Measurements from ENCODE around the gene IPO9.
"Not testable (repeated sequence)": the region's sequence is repeated elsewhere in the genome, so short reads cannot be mapped to it uniquely, and the experiment has no call there.

The IPO9 gene

DNA sequence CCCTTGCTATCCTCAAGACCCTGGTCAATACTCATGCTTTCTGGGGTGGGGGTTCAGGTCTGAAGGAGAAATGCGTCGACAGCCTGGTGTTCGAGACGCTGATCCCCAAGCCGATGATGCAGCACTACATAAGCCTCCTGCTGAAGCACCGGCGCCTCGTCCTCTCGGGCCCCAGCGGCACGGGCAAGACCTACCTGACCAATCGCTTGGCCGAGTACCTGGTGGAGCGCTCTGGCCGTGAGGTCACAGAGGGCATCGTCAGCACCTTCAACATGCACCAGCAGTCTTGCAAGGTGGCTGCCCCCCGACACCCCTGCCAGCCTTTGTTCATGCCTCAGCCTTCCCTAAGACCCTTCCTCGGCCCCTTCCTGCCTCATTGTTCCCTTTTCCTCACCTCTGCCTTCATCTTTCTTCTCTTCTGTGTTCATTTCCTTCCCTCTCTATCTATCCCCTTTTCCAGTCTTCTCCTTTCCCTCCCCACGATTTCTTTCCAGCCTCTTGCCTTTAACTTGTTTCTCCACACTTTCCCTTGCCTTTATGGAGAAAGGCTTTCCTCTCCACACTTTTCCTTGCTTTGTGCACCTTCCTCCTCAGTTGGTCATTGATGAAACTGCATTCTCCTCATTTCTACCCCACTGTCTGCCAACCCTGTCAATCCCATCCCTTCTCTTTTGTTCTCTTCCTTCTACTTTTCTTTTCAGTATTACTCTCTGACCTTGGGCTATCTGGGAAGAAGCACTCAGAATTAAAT lies 18.3 kb upstream of the IPO9 start:
- DNase-seq = no peak

DNA sequence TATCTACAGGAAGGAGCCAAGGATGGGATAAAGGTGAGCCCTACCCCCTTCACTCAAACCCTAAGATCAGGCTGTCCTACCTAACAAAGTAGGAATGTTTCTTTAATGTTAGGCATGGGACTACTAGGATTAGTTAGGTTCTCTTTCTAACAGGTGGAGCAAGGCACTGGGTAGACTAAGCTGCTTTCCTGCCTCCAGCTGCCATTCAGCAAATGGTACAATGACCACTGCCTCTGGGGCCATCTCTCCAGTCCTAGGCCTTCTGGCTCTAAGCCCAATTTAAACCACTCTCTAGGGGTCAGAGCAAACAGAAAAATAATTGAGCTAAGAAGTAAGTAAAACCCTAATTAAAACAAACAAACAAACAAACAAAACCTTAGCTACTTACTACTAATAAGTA lies 15.7 kb upstream of the IPO9 start:
- no peak for DNase-seq

DNA sequence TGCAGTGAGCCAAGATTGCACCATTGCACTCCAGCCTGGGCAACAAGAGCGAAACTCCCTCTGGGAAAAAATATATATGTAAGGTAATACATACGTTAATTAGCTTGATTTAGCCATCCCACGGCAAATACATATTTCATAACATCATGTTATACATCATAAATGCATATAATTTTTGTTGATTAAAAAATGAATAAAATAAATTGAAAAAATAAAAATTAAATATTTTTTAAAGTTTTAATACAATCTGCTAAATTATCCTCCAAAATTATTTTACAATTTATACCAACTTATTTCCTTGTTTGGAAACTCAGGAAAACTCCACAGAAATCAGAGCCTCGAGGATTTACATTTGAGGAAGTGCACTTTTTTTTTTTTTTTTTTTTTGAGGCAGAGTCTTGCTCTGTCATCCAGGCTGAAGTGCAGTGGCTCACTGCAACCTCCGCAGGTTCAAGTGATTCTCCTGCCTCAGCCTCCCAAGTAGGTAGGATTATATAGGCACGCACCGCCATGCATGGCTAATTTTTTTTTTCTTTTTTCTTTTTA lies 12.6 kb upstream of the IPO9 start:
- DNase-seq = no peak

DNA sequence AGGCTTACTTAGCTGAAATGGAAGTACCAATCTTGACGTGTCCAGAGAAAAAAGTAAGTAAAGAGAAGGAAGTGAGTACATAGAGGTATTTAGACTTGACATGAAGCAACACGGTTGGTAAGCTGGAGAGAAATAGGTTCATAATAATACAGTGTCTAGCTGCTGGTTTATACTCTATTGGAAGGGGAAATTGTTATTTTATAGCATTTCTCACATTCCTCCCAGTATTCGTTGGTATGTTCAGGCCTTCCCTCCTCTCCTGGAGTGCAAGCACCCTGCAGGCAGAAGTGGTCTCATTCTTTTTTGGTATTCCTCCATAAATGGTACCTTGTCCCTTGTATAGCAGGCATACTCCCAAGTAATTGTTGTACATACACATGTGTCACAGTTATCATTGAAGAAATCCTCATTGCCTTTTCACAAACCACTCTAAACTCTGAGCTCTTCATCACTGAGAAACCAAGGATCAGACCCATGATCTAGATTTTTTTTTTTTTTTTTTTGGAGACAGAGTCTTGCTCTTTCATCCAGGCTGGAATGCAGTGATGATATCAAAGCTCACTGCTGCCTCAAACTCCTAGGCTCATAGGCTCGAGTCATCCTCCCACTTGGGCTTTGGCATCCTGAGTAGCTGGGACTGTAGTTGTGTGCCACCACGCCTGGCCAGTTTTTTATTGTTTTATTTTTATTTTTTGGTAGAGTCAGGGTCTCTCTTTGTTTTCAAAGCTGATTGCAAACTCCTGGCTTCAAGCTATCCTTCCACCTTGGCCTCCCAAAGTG lies 9.8 kb upstream of the IPO9 start:
- DNase-seq = no peak

DNA sequence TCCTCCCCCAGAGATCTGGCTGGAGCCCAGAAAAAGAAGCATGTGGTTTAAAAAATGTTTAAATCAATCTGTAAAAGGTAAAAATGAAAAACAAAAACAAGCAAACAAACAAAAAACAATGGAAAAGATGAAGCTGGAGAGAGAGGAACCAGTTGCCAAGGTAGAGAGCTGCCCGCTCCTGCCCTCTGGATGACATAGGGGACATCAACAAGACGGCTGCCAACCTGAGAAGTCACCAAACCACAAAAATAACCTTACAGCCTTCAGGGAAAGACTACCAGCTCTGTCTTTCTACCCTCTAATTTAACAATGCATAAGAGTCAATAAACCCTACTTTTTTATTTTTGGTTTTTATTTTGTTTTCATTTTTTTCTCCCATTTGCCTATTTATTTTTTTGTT lies 8.5 kb upstream of the IPO9 start:
- DNase-seq = no peak

DNA sequence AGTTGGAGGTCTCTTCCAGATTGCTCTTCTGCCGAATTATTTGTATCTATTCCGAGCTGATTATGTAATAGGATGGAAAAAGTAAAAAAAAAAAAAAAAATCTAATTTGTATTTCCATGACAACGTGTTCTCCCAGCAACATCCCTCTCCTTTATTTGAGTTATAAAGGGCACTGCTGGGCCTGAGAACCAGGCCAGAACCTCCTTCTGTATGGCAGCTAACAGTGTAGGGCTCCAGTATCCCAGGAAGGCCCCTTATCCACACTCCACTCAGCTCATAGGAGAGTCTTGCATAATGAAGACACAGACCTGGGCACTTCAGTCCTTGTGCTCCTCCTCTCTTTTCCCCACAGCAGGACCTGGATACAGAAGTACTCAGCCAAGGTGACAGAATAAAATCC lies 3.7 kb upstream of the IPO9 start:
- no peak for DNase-seq

DNA sequence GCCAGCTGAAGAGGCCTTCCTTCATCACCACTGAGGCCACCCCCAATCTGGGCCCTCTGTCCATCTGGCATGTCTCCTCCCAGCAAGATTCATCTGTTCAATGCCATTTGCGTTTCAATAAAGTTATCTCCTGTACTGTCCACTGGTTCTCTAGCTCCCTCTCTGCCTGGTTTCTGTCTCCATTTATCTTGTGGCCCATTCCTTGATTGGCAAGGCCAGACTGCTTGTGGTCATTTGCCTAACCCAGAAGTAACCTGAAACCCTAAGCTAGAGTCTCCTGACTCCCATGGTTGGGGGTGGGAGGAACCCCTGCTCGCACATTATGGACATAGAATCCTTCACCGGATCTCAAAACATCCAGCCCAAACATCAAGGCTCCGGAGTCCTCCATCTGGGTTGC lies 2.1 kb upstream of the IPO9 start:
- no peak for DNase-seq

DNA sequence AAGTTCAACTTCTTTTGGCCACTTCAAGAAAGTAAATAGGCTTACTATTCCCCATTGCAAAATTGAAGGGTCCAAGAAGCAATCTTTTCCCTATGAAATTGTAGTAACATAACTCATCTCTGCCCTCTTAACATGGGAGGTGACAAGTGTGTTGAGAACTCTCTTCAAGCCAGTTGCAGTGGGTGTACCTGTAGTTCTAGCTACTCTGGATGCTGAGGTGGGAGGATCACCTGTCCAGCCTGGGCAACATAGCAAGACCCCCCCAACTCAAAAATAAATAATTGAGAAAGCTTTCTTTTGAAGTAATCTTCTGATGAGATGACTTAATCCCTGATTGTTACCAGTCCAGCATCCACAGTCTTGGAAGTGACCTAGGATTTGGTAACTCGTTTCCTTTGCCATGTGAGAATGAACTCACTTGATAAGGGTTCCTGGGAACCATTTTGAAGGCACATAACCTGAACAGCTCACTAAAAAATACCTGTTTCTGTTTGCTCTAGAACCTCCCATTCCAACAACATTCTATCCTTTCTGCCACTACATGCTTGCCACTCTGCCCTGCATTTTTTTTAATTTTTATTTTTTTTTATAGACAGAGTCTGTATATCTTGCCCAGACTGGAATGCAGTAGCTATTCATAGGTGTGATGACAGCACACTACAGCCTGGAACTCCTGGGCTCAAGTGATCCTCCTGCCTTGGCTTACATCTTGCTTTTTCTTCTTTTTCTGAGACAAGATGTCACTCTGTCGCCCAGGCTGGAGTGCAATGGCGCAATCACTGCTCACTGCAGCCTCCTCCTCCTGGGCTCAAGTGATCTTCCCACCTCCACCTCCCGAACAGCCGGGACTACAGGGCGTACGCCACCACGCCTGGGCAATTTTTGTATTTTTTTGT lies 1.4 kb upstream of the IPO9 start:
- DNase-seq = no peak

DNA sequence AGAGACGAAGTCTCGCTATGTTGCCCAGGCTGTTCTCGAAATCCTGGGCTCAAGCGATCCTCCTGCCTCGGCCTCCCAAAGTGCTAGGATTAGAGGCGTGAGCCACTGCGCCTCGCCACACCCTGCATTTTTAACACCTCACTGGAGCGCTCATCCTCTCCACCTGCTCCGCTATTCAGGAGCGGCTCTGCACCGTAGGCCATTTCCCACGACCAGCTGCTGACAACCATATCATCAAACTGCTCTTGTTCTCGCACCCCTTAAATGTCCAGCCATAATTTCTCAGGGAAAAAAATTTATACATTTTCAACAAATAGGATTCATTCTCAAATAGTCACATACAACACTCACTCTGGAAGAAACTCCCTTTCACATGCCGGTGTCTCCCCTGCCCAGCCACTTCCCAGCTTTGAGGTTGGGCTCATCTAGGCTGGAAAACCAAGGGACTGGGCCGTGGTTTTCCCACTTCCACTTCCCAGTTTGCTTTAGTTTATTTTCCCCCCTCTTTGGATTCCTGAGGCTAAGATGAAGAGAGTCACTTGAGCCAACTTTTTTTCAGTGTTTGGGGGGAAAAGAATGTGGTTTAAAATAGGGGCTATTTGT lies 639 bp upstream of the IPO9 start:
- DNase-seq = no peak

DNA sequence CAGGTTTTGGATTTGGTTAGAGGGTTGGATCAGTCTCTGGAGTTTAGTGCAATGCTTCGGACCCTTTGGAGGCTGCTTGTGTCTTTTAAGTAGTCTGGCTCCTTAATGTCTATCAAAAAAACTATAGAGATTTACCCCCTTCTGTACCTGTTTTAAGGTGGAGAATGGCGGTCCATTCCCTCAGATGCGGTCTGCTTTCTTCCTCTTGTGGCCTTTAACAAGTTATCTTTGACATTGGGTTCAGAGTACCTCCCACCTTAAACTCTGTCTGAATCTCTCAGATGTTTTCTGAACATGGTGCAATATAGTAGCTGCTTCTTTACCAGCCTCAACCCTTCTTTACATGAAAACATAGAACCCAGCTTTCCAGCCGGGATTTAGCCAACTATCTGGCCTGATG lies 2.4 kb downstream of the IPO9 start:
- no peak for DNase-seq

DNA sequence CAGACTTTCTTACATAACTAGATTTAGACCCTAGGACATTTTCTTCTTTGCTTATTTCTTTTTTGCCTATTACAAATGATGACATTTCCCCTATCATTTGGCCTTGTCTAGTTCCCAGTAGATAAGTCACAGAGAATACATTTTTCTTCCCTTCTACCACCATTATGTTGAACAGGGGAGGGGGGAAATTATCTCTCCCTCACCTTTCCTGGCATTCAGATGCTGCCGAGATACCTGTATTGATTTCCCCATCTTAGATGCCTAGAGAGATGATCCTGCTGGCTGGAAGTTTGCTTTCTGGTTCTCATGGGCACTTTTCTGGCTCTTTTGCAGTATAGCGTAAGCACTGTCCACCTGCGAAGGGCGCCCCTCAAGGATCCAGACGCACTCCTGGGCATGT lies 5.7 kb downstream of the IPO9 start:
- DNase-seq = no peak

DNA sequence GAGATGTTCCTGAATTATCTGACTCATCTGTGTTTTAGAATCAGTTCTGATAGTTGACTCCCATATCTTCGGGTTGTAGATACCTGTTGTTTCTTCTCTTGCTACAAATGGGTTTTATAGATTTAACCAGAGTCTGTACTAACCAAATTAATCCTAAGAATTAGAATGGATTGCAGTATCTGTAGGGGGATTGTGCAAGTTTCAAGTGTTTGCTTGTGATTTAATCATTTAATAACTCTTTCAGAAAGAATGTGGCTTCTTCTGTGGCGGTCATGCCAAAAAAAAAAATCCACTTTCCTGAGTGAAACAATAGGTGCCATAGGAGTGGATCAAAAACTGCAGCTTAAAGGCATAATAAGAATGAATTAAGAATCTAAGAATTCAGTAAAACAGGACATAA lies 9.4 kb downstream of the IPO9 start:
- no peak for DNase-seq

DNA sequence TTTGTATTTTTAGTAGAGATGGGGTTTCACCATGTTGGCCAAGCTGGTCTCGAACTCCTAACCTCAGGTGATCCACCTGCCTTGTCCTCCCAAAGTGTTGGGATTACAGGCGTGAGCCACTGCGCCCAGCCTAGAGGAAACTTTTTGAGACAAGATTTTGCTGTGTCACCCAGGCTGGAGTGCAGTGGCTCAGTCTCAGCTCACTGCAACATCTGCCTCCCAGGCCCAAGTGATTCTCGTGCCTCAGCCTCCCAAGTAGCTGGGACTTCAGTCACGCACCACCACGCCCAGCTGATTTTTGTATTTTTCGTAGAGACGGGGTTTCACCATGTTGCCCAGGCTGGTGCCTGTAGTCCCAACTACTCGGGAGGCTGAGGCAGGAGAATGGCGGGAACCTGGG lies 10.1 kb downstream of the IPO9 start:
- not testable (repeated sequence) for DNase-seq

DNA sequence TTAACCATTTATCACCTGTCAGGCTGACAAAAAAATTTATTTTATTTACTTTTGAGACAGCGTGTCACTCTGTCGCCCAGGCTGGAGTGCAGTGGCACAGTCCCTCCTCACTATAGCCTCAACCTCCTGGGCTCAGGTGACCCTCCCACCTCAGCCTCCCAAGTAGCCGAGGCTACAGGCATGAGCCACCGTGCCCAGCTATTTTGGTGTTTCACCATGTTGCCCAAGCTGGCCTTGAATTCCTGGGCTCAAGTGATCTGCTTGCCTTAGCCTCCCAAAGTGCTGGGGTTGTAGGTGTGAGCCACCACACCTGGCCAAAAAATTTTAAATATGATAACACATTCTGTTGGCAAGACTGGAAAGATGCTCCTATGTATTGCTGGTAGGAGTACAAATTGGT lies 11.1 kb downstream of the IPO9 start:
- DNase-seq = no peak

DNA sequence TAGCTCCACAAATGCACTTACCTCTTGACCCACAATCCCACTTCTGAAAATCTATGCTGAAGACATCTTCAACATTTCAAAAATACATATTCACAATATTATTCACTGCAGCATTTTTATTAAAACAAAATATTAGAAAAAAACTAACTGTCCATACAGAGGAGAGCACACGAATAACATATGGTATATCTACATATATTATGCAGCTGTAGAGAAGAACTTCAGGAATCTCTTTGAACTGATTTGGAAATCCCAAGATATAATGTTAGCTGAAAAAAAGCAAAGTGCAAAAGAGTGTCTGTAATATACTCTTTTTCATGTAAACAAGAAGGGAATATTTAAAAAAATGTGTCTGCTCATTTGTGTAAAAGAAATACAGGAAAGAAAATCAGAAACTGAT lies 11.5 kb downstream of the IPO9 start:
- DNase-seq = no peak

DNA sequence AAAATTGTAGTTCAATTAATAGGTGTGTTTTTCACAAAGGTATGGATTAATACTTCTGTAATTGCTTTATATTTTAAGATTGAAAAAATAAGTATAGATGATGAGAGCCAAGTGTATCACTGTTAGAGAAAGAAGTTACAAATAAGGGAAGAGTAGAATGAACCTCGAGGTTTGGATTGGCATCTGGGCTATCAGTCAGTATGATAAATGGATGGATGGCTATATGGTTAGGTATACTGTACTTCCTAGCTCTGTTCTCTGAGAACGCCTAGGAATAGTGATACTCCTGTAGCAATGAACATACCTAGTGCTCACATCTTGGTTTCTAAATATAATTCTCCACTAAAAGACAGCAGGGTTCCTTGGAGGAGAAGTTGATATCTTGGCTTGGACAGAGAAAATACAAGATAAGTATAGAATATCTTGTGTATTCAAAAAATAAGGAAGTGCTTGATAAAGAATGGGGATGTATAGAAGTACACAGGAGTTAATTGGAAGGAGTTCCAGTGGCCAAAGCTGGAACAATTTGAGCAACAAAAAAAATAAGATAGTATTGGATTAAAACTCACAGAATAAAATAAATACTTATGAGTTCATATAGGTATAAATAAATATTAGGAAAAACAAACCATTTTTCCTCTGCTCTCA lies 12.4 kb downstream of the IPO9 start:
- DNase-seq = no peak

DNA sequence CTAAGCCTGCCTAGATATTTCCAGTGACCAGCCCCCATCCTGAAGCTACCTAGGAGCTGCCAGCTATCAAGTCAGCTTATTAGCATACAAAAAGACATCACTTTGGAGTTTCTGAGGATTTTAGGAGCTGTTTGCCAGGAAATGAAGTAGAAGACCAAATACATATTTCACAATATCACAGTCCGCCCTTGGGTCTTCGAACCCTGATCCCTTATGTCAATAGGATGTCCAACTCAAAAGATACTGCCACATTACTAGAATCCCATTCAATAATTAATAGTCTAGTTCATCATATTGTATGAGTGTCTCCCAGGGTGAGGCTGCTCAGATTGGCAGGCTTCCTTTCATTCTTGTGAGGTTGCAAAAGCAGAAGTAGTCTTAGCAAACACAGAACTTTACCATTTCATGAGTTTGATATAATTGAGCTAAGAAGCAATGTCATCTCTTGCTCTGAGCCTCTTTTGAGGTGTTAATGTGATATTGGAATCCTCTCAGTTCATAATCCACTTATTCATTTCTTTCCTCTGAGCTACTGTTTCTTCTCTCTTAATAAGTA lies 13.6 kb downstream of the IPO9 start:
- no peak for DNase-seq

DNA sequence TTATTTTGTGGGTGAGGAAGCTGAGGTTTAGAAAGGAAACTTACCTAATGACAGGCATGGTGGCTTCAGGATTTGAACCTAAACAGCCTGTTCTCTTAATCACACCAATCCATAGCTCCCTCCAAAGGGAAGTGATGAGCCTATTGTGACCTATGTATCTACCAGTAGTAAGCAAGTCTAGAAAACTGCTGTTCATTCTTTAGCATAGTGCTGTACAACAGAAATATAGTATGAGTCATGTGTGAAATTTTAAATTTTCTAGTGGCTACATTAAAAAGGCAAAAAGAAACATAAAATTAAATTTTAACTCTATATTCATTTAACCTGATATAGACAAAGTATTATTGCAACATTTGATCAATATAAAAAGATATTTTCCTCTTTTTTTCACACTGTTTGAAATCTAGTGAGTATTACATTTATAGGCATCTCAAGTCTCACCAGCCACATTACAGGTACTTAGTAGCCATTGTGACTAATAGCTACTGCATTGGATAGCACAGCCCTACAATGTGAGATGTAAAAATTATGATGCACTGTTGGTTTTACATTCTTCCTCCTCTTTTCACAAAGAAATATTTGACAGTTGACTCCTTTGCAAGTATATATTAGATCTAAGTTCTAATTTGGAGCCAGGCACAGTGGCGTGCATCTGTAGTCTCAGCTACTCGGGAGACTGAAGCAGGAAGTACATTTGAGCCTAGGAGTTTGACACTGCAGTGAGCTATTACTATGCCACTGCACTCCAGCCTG lies 16.6 kb downstream of the IPO9 start:
- no peak for DNase-seq

DNA sequence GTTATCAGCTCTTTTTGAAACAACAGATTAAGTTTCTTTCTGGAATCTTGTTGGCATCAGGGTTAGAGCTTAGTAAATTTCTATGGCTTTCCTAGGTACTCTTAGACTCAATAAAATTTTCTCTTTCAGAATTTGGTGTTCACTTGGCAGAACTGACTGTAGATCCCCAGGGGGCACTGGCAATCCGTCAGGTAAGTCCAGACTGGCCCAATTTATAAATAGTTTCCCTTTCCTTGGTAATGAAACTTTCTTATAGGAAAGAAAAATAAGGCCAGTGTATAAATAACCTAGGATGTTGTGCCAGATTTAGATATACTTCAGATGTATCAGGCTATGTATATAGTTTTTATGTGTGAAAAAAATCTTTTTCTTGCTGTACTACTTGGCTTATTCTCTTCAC lies 18.2 kb downstream of the IPO9 start:
- no peak for DNase-seq

DNA sequence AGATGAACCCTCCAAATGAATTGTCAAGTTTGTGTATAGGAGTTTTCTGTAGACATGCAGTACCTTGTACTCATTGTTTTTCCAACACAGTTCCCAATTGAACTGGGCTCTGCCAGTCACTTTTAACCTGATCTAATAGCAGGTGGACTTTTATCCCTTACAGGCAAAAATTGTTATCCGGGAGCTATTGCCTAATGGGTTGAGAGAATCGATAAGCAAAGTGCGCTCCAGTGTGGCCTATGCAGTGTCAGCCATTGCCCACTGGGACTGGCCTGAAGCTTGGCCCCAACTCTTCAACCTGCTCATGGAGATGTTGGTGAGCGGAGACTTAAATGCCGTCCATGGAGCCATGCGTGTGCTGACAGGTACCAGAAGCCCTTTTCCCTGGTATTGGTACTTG lies 19.3 kb downstream of the IPO9 start:
- no peak for DNase-seq

DNA sequence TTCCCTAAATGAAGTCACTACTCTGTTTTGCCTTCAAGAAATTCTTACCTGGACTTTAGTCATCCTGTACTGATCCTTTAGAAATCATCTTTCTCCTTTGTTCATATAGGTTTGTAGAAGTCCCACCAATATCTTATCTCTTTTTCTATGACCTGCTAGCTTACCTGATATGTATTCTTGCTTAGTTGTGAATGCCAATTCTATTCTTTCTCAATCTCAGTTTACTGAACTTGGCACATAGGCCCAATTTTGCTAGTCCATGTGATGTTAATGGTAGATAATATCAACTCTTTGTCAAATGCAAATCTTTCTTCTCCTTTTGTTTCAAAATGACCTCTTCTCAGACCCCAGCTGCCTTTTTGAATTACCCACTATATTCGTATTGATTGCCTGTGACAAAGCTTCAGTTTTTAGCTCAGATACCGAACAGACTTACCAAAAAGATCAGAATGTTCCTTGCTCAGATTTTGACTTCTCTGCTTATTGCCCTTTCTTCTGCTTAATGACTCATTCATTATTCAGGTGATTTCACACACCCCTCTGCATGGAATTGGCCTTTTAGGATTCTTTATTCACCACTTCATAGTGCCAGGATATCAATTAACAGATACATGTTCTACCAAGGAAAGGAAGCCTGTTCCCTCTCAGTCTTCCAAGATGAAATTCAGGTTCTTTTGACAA lies 20.6 kb downstream of the IPO9 start:
- DNase-seq = no peak

Data from NCI-H1105 treated with DMSO at 0.1 percent for 48 hours (cell line).